IMR-90 (cell line): ENCODE measurements around the gene SGMS1. TPM values are rescaled to one million over a fixed set of nuclear protein-coding genes. Genes with fewer than 3 reads are reported as not detected.

Experiments
- ATAC-seq: fragments of 200-7000 bp; cut with Tn5 transposase; 2 replicates; pipeline ENCODE4 v1.9.1; 2020; ENCODE audit warnings: low read depth, mild to moderate bottlenecking, moderate library complexity
- BruUV-seq: library from RNA; stranded (reverse); fragments of 400-500 nt; replicated peaks from 2 replicates; lab custom pipeline; 2021; lab: Mats Ljungman, UMichigan
- CTCF ChIA-PET: fragments of 300-600 bp; formaldehyde crosslinking; extraction: SDS; loops from one replicate; lab custom pipeline; 2021; ENCODE audit warnings: antibody characterized with exemption; lab: Yijun Ruan, JAX
- POLR2A ChIA-PET: fragments of 300-600 bp; sonication (Branson Sonifier 250); formaldehyde crosslinking; loops from one replicate; lab custom pipeline; 2022; ENCODE audit warnings: antibody characterized with exemption; ENCODE audit not compliant: unreplicated experiment; lab: Charles Lee
- DNase-seq: peaks from one replicate; pipeline ENCODE4 v3.0.0; 2013
- H2AFZ ChIP-seq: replicated peaks from 2 replicates; pipeline ENCODE3; 2013; ENCODE audit warnings: low read length, mild to moderate bottlenecking; ENCODE audit not compliant: poor library complexity
- H2AK5ac ChIP-seq: 2 replicates; pipeline ENCODE4 v1.6.1; 2013; ENCODE audit warnings: low read depth, low read length, inconsistent platforms
- H2AK9ac ChIP-seq: replicated peaks from 2 replicates; pipeline ENCODE3; 2013; ENCODE audit warnings: mild to moderate bottlenecking, low read depth, low read length, moderate library complexity; ENCODE audit not compliant: poor library complexity
- H2BK120ac ChIP-seq: 2 replicates; pipeline ENCODE4 v1.6.1; 2013; ENCODE audit warnings: low read depth, low read length, inconsistent platforms
- H2BK15ac ChIP-seq: 3 replicates; pipeline ENCODE4 v1.6.1; 2013; ENCODE audit warnings: low read depth, low read length, inconsistent platforms
- H2BK20ac ChIP-seq: 2 replicates; pipeline ENCODE4 v1.6.1; 2013; ENCODE audit warnings: low read depth, mild to moderate bottlenecking, inconsistent platforms, low read length, moderate library complexity
- H2BK5ac ChIP-seq: 2 replicates; pipeline ENCODE4 v1.6.1; 2013; ENCODE audit warnings: mild to moderate bottlenecking, low read depth, low read length, inconsistent platforms; ENCODE audit not compliant: poor library complexity, severe bottlenecking
- H3K14ac ChIP-seq: replicated peaks from 2 replicates; pipeline ENCODE4 v1.6.1; 2013; ENCODE audit warnings: low read depth, low read length, inconsistent platforms
- H3K18ac ChIP-seq: 2 replicates; pipeline ENCODE4 v1.6.1; 2013; ENCODE audit warnings: low read depth, low read length, control low read depth
- H3K23ac ChIP-seq: 2 replicates; pipeline ENCODE4 v1.6.1; 2013; ENCODE audit warnings: low read depth, low read length, inconsistent platforms
- H3K27ac ChIP-seq: 2 replicates; pipeline ENCODE4 v1.5.1; 2013; ENCODE audit warnings: mild to moderate bottlenecking, control low read depth, low read length; ENCODE audit not compliant: insufficient read depth
- H3K27me3 ChIP-seq: 2 replicates; pipeline ENCODE4 v1.6.1; 2013; ENCODE audit warnings: low read length; ENCODE audit not compliant: control insufficient read depth, insufficient read depth
- H3K36me3 ChIP-seq: 2 replicates; pipeline ENCODE4 v1.6.1; 2013; ENCODE audit warnings: low read length, mixed read lengths; ENCODE audit not compliant: control insufficient read depth, insufficient read depth
- H3K4ac ChIP-seq: 2 replicates; pipeline ENCODE4 v1.6.1; 2013; ENCODE audit warnings: low read depth, low read length, inconsistent platforms
- H3K4me1 ChIP-seq: 2 replicates; pipeline ENCODE4 v1.6.1; 2013; ENCODE audit warnings: low read length, mixed read lengths; ENCODE audit not compliant: control insufficient read depth, insufficient read depth
- H3K4me2 ChIP-seq: 2 replicates; pipeline ENCODE4 v1.6.1; 2013; ENCODE audit warnings: low read depth, mild to moderate bottlenecking, control low read depth, low read length, moderate library complexity
- H3K4me3 ChIP-seq: 2 replicates; pipeline ENCODE4 v1.5.1; 2013; ENCODE audit warnings: low read depth, mild to moderate bottlenecking, control low read depth, low read length, moderate library complexity; ENCODE audit not compliant: insufficient read depth
- H3K56ac ChIP-seq: 2 replicates; pipeline ENCODE4 v1.6.1; 2013; ENCODE audit warnings: low read length, inconsistent platforms; ENCODE audit not compliant: insufficient read depth; ENCODE audit errors: extremely low read depth
- H3K79me1 ChIP-seq, 2 experiments: 2 replicates each; pipeline ENCODE4 v1.6.1; 2013; ENCODE audit warnings: low read length in 2 of 2, inconsistent platforms in 1 of 2, low read depth in 1 of 2
- H3K9ac ChIP-seq: 2 replicates; pipeline ENCODE4 v1.6.1; 2013; ENCODE audit warnings: low read depth, low read length, control low read depth
- H3K9me1 ChIP-seq: 2 replicates; pipeline ENCODE4 v1.6.1; 2013; ENCODE audit warnings: low read length, inconsistent platforms; ENCODE audit not compliant: insufficient read depth
- H3K9me3 ChIP-seq: 2 replicates; pipeline ENCODE4 v1.6.1; 2013; ENCODE audit warnings: low read length; ENCODE audit not compliant: control insufficient read depth, insufficient read depth
- H4K20me1 ChIP-seq: 2 replicates; pipeline ENCODE4 v1.6.1; 2013; ENCODE audit warnings: low read length, inconsistent platforms; ENCODE audit not compliant: insufficient read depth
- H4K5ac ChIP-seq: 2 replicates; pipeline ENCODE4 v1.6.1; 2013; ENCODE audit warnings: mild to moderate bottlenecking, low read depth, low read length, control low read depth
- H4K8ac ChIP-seq, 2 experiments: 2 replicates each; pipeline ENCODE4 v1.6.1; 2013; ENCODE audit warnings: low read depth in 2 of 2, low read length in 2 of 2, control low read depth in 1 of 2, inconsistent platforms in 1 of 2
- H4K91ac ChIP-seq: 2 replicates; pipeline ENCODE4 v1.6.1; 2013; ENCODE audit warnings: low read depth, low read length, inconsistent platforms; ENCODE audit not compliant: insufficient read depth
- MXI1 ChIP-seq: IDR thresholded peaks from 2 replicates; pipeline ENCODE4 v1.6.1; 2012; ENCODE audit warnings: low read depth, mild to moderate bottlenecking, low read length, moderate library complexity, borderline replicate concordance
- RFX5 ChIP-seq: IDR thresholded peaks from 2 replicates; pipeline ENCODE4 v1.8.0; 2012; ENCODE audit warnings: low read depth, mild to moderate bottlenecking, low read length, moderate library complexity
- USF2 ChIP-seq: fragments of 150-350 bp; IDR thresholded peaks from 2 replicates; pipeline ENCODE4 v1.6.1; 2017; ENCODE audit warnings: mild to moderate bottlenecking, antibody characterized with exemption, low read length, low read depth
- dilution Hi-C: fragments of 300-500 bp; cut with HindIII; formaldehyde crosslinking; loops from one replicate; pipeline ENCODE4 v1.14.3; 2018; ENCODE audit warnings: low sequenced_read_pairs; ENCODE audit not compliant: unreplicated experiment
- in situ Hi-C: fragments of 300-500 bp; cut with MboI; formaldehyde crosslinking; loops from 3 replicates; pipeline ENCODE4 v1.14.3; 2019; ENCODE audit warnings: low sequenced_read_pairs, inconsistent platforms, mixed read lengths
- intact Hi-C: fragments of 100-400 bp; cut with micrococcal nuclease; formaldehyde crosslinking; loops from 2 replicates; pipeline ENCODE4 v1.10.0; 2022
- polyA plus RNA-seq, 3 experiments: library from polyadenylated mRNA; depleted of rRNA; stranded (reverse); fragments of >200 nt; gene quantifications; 2 replicates each; pipeline ENCODE4 v1.2.3, GENCODE V29; 2012; ENCODE audit warnings: low replicate concordance in 1 of 3
- total RNA-seq: library from RNA; depleted of rRNA; stranded (reverse); fragments of >200 nt; gene quantifications from 2 replicates; pipeline ENCODE4 v1.2.3, GENCODE V29; 2012

Gene SGMS1
- total and polyA plus RNA-seq, 2 of the 4 experiments (the other 2 are of a cell fraction), result 9.8 to 30.8 TPM

- H2BK15ac ChIP-seq, result no peak overlapping the region
- peaks cover 7 to 14% of the 10 kb centered on the region in 2 experiments; a peak in 3 of 4 replicates for H3K79me1 ChIP-seq
- no peak for DNase-seq
- no peak overlapping the region for H2BK5ac ChIP-seq
- CTCF ChIA-PET, result no interaction called here
- no peaks in the 10 kb centered on the region for H3K9me1 ChIP-seq
- H3K4ac ChIP-seq, result no peak overlapping the region
- no peak overlapping the region for H4K91ac ChIP-seq
- H3K27ac ChIP-seq, result no peak overlapping the region
- H3K23ac ChIP-seq, result no peak overlapping the region
- no peak overlapping the region for H3K9ac ChIP-seq
- no TSS peak for BruUV-seq
- no peak overlapping the region for H3K4me2 ChIP-seq
- no peak overlapping the region for H2AK5ac ChIP-seq
- dilution Hi-C loops (no loop called here), in situ Hi-C loops (no loop called here), intact Hi-C loops (no loop called here)
- H4K5ac ChIP-seq, result no peak overlapping the region
- no peak for ATAC-seq
- H2AK9ac ChIP-seq, result no peak overlapping the region
- no peak overlapping the region for H3K18ac ChIP-seq
- H3K36me3 ChIP-seq, result peaks cover 2% of the 10 kb centered on the region; the same call in 1 of the 2 replicates
- H4K8ac ChIP-seq, result no peak overlapping the region
- no peaks in the 10 kb centered on the region for H3K27me3 ChIP-seq
- TF ChIP-seq MXI1 (no peak), RFX5 (no peak), USF2 (no peak)
- H2BK20ac ChIP-seq, result no peak overlapping the region
- no peak overlapping the region for H2BK120ac ChIP-seq
- no peak overlapping the region for H3K4me3 ChIP-seq
- H3K9me3 ChIP-seq, result no peaks in the 10 kb centered on the region
- no peak overlapping the region for H2AFZ ChIP-seq
- no peak overlapping the region for H3K56ac ChIP-seq
- H4K20me1 ChIP-seq, result no peaks in the 10 kb centered on the region
- POLR2A ChIA-PET, result no interaction called here
- H3K4me1 ChIP-seq, result no peaks in the 10 kb centered on the region
- no peak overlapping the region for H3K14ac ChIP-seq
Observed at GRCh38 chr10:50333872-50334271, 289.9 kb downstream of the SGMS1 start.
